Dermis microvascular lymphatic vessel endothelial cell (primary cell): ENCODE data around the gene COG8. TPM values are rescaled to one million over a fixed set of nuclear protein-coding genes. Genes with fewer than 3 reads are reported as not detected.
A peak's percentile ranks its signal among the peaks of the same experiment; 100 is the strongest.

Source experiments
- DNase-seq, 2 donors: peaks; one replicate each; pipeline versions ENCODE4 v3.0.0 to v3.0.0-alpha.2; 2010; ENCODE audit warnings: low read depth in 2 of 2
- total RNA-seq: library from RNA; depleted of rRNA; stranded (reverse); fragments of >200 nt; gene quantifications from 2 replicates; pipeline ENCODE4 v1.2.1, GENCODE V29; 2014

COG8 gene
- total RNA-seq, 1 donor from 2014 or later: 17.7 TPM

- DNase-seq: no peak
Measured at GRCh38 chr16:69346683-69347082, 7.3 kb upstream of the COG8 start.

DNA sequence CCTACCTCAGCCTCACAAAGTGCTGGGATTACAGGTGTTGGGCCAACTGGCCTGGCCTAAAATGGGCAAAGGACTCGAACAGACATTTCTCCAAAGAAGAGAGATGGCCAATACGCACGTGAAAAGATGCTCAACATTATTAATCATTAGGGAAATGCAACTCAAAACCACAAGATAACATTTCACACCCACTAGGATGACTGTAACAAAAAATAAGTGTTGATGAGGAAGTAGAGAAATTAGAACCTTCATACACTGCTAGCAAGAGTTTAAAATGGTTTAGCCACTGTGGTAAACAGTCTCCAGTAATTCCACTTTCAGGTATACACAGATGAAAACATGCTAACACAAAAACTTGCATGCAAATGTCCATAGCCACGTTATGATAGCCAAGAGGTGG is 6.6 kb upstream of the COG8 start:
- DNase-seq: no peak

DNA sequence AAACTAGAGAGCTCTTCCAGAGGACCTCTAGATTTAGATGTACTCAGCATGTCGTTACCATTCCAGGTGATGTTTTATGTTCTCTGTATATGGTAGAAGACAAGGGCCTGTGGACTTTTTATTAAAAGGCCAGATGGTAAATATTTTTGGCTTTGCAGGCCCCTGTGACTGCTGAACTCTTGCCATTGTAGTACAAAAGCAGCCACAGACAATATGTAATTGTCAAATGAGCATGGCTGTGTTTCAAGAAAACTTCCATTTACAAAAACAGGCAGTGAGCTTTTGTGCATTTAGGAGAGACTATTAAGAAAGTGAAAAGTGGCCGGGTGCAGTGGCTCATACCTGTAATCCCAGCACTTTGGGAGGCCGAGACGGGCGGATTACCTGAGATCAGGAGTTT is 4.8 kb upstream of the COG8 start:
- DNase-seq: no peak

GRCh38 chr16:69340095-69340644 is 806 bp upstream of the COG8 start:
- peak in 1 of 2 donors; percentile 9 for DNase-seq

GRCh38 chr16:69338557-69339288 is 641 bp downstream of the COG8 start:
- DNase-seq: no peak

GRCh38 chr16:69334696-69335095 is 4.7 kb downstream of the COG8 start:
- no peak for DNase-seq

- peak; percentile 80 to 95 for DNase-seq
Measured at GRCh38 chr16:69330286-69331109, 8.9 kb downstream of the COG8 start, which contains the start of gene PDF. PDF (minus strand) TSS chr16:69330588; CDS start chr16:69330570, 18 bp downstream.

DNA sequence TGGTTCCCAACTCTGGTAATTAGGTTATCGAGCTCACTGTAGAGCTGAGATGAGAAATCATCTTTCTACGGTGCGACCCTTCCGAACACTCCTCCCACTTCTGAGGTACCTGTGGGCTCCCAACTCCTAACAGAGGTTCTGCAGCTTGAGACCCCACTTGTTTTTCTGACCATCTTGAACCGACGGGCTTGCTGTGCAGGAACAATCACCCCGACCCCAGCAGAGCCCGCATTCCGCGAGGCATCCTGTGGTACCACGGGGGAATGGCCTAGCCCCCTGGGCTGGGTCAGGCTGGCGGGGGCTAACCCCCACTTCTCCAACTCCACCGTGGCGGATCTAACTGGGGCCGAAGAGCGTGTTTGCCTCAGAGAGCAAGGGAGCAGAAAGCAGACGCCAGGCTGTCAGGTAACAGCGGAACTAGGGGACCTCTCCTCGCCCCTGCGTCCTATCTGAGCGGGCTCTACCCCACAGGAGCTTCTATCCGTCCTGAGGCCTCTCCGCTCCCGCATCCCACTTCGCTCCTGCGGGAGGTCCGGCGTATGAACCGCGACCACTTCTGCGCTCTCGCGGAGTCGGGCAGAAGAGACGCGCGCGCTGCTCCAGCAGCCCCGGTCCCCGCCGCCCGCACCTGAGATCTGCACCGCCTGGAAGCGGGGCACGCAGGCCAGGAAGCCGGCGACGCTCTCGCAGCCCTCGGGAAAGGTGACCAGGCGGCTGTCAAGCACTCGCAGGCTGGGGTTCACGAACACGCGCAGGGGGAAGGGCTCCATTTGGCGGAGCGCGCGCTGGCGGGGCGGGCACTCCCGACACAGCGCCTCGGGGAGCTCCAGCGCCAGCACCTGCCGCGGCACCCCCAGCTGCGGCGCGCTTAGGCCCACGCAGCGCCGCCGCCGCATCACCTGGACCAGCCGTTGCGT is 9.7 kb downstream of the COG8 start:
- DNase-seq: no peak

DNA sequence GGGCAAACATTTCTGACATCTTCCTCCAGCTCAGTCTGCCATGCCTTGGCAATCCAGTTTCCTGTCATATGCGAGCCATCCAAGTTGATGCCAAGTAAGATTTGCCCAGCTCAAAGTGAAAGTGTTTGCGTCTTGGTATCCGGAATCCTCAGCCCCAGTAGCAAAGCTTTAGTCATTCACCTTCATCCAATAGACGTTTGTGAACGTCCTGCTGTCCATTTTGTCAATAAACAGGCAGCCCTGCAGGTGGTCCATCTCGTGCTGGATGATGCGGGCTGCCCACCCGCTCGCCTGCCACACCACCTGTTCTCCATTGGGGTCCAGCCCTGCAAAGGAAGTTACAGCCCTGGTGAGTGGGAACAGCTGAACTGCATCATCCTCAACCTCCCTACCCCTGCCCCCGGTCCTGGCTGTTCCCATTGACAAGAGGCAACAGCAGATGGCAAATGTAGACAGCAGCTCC is 10.5 kb downstream of the COG8 start:
- peak in 1 of 2 donors; percentile 9 for DNase-seq

GRCh38 chr16:69327585-69328310 is 11.6 kb downstream of the COG8 start:
- no peak for DNase-seq

DNA sequence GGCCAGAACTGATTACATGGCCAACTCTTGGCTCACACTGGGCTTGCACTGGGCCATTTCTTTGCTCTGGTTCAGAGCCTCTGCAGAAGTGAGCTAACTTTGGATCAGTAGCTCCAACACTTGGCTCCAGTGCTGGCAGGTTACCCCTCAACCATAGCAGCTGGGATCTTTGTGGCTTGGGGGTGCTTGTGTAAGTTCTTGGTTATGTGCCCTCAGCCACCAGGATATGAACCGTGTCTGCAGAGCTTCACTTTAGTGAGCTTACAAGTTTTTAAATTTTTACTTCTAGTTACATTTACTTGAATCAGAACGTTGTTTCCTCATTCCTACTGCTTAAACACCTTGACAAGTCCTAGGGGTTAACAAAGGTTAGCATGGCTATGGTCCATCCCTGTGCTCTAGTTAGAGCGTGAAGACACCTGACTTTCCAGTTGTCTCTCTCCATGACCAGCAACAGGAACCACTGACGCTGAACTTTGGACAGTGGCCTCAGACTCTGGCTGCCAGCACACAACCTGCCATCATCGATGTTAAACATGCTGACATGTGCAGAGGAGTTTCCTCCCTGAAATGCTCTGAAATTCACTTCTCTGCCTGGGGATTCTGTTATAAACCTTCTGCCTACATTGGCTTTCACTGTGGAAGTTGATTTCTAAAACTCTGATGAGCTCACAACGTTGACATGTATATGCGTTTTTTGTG is 13.0 kb downstream of the COG8 start:
- peak; percentile 22 to 73 for DNase-seq

- DNase-seq: no peak
Measured at GRCh38 chr16:69325784-69326171, 13.6 kb downstream of the COG8 start.

DNA sequence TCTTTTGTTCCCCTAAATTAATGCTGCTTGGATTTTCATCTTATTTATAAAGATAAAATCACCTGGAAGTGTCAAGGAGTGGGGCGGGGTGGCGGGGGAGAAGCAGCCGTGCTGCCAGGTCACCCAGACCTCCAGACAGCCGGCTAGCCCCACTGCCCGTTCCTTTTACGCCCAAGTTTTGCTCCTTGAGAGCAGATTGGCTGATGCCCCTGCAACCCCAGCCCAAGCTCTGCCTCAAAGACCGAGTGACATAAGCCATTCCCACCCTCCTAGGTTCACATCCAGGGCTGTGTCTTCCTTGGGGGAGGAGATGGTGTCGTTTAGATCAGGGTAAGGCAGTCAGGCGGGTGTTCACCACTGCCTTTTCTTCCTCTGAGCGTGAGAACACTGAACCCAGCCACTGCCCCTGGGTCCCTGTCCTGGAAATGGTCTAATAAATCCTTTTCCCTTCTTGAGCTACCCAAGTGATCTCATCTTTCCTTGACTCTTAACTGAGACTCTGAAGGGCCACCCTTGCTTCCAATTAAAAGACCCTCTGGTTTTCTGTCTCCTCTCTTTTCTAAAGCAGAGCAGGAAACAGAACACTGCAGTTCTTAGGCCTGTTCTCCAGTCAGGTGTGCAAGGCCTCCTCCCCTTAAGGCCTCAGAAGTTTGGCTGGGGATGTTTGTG is 14.6 kb downstream of the COG8 start:
- DNase-seq: no peak

- DNase-seq: no peak
Measured at GRCh38 chr16:69324013-69324531, 15.3 kb downstream of the COG8 start.

- no peak for DNase-seq
Measured at GRCh38 chr16:69323415-69323814, 15.9 kb downstream of the COG8 start.

- DNase-seq: no peak
Measured at GRCh38 chr16:69322343-69322742, 17.0 kb downstream of the COG8 start.

- no peak for DNase-seq
Measured at GRCh38 chr16:69321080-69321479, 18.3 kb downstream of the COG8 start.

- no peak for DNase-seq
Measured at GRCh38 chr16:69320740-69321073, 18.7 kb downstream of the COG8 start.
